ENCODE data around the gene CNTNAP2. TPM values are rescaled to one million over a fixed set of nuclear protein-coding genes. Genes with fewer than 3 reads are reported as not detected.

The CNTNAP2 gene
- total and polyA plus RNA-seq, 2 of the 13 experiments (the other 11 are each of a cell fraction or from before 2014, with no cell fraction given) = 0.40 to 0.42 TPM

DNA sequence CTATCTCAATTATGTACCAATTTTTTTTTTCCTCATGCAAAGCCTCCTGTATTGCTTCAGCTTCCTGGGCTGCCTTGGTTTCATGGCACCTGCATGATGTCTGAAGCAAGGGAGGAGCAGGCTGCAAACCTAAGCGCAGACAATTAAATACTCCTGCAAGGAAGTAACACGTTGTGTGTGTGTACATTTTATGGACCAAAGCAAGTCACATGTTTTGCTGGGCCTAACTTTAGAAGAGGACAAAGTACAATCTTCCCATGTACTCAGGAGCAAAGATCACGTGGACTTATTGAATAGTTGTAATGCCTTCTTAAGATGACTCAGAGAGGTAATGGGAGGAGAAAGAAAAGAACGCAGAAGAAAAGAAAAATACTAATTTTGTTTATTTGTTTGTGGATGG lies 1530.0 kb downstream of the CNTNAP2 start:
- H4K20me1 ChIP-seq (ENCODE audit: insufficient read depth, low read length) = no peaks in the 10 kb centered on the region
- no TSS peak for BruUV-seq (replicated peaks)
- no peak overlapping the region for H3K4me3 ChIP-seq (replicated peaks in 1 of 3; ENCODE audit: insufficient read depth in 1 of 3, low read depth in 2 of 3, low read length in 3 of 3)
- H2AFZ ChIP-seq (ENCODE audit: low read length) = no peak overlapping the region
- no peak overlapping the region for H3K27ac ChIP-seq (ENCODE audit: extremely low read length, insufficient read depth, low read length)
- in situ Hi-C loops (cut with HindIII; ENCODE audit: extremely low pct_ligation_motif_present, low pct_unique_long_range_greater_than_20kb) = no loop called here
- no peak for FAIRE-seq
- peaks cover 42% of the 10 kb centered on the region for H3K9me3 ChIP-seq (ENCODE audit: low read length)
- ChIA-PET CTCF (ENCODE audit: low intra/inter-chr PET ratio, low total read pairs) (no interaction called here), POLR2A (no interaction called here)
- no peak for ATAC-seq
- no peaks in the 10 kb centered on the region for H3K27me3 ChIP-seq (ENCODE audit: control insufficient read depth in 1 of 2, insufficient read depth in 2 of 2, low read length in 2 of 2)
- DNase-seq (ENCODE audit: low spot score) = no peak
- H3K9ac ChIP-seq (ENCODE audit: insufficient read depth, low read depth, low read length) = no peak overlapping the region
- WGBS (ENCODE audit: low lambda C conversion rate) = 12% methylated on average over 4 of the region's 4 CpGs
- H3K4me1 ChIP-seq (ENCODE audit: insufficient read depth, low read length) = no peaks in the 10 kb centered on the region
- intact Hi-C loops (cut with micrococcal nuclease; ENCODE audit: unreplicated experiment) = no loop called here
- TF ChIP-seq HES4 (CRISPR knock-in tag; IDR thresholded peaks at IDR 0.05; ENCODE audit: borderline replicate concordance) = no peak
- TF ChIP-seq SOX5 (CRISPR knock-in tag; IDR thresholded peaks at IDR 0.05; ENCODE audit: borderline replicate concordance) = no peak
- TF ChIP-seq CBX1 (IDR thresholded peaks at IDR 0.05; ENCODE audit: low read depth) = no peak
- no peak for TF ChIP-seq SATB2 (CRISPR knock-in tag; IDR thresholded peaks at IDR 0.05)
- TF ChIP-seq, protein P1, sequence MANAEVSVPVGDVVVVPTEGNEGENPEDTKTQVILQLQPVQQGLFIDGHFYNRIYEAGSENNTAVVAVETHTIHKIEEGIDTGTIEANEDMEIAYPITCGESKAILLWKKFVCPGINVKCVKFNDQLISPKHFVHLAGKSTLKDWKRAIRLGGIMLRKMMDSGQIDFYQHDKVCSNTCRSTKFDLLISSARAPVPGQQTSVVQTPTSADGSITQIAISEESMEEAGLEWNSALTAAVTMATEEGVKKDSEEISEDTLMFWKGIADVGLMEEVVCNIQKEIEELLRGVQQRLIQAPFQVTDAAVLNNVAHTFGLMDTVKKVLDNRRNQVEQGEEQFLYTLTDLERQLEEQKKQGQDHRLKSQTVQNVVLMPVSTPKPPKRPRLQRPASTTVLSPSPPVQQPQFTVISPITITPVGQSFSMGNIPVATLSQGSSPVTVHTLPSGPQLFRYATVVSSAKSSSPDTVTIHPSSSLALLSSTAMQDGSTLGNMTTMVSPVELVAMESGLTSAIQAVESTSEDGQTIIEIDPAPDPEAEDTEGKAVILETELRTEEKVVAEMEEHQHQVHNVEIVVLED (CRISPR knock-in tag; IDR thresholded peaks at IDR 0.05; ENCODE audit: borderline replicate concordance) = no peak
- TF ChIP-seq, protein P2, sequence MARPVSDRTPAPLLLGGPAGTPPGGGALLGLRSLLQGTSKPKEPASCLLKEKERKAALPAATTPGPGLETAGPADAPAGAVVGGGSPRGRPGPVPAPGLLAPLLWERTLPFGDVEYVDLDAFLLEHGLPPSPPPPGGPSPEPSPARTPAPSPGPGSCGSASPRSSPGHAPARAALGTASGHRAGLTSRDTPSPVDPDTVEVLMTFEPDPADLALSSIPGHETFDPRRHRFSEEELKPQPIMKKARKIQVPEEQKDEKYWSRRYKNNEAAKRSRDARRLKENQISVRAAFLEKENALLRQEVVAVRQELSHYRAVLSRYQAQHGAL (CRISPR knock-in tag; IDR thresholded peaks at IDR 0.05; ENCODE audit: not compliant biosample characterization) = no peak
- no peak for TF ChIP-seq IRX3 (CRISPR knock-in tag; IDR thresholded peaks at IDR 0.05; ENCODE audit: borderline replicate concordance, low read depth)
- TF ChIP-seq FIP1L1 (IDR thresholded peaks at IDR 0.05; ENCODE audit: borderline replicate concordance, insufficient read depth, low read depth, low read length) = no peak
- TF ChIP-seq, protein P3, sequence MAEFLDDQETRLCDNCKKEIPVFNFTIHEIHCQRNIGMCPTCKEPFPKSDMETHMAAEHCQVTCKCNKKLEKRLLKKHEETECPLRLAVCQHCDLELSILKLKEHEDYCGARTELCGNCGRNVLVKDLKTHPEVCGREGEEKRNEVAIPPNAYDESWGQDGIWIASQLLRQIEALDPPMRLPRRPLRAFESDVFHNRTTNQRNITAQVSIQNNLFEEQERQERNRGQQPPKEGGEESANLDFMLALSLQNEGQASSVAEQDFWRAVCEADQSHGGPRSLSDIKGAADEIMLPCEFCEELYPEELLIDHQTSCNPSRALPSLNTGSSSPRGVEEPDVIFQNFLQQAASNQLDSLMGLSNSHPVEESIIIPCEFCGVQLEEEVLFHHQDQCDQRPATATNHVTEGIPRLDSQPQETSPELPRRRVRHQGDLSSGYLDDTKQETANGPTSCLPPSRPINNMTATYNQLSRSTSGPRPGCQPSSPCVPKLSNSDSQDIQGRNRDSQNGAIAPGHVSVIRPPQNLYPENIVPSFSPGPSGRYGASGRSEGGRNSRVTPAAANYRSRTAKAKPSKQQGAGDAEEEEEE (CRISPR knock-in tag; IDR thresholded peaks at IDR 0.05; ENCODE audit: borderline replicate concordance) = no peak
- TF ChIP-seq JUN (CRISPR knock-in tag; IDR thresholded peaks at IDR 0.05) = no peak
- TF ChIP-seq TSC22D2 (CRISPR knock-in tag; IDR thresholded peaks at IDR 0.05; ENCODE audit: borderline replicate concordance) = no peak
- H3K79me2 ChIP-seq (ENCODE audit: insufficient read depth, low read length) = no peaks in the 10 kb centered on the region
- no peak overlapping the region for H3K4me2 ChIP-seq (ENCODE audit: low read depth, low read length)
- no peaks in the 10 kb centered on the region for H3K36me3 ChIP-seq (replicated peaks in 1 of 2; ENCODE audit: control insufficient read depth in 1 of 2, insufficient read depth in 2 of 2, low read length in 2 of 2)
